ENCODE data around the gene CD96.

The CD96 gene

GRCh38 chr3:111694471-111694870, 152.5 kb downstream of the CD96 start:
- Mint-ChIP-seq H3K9me3 (no peaks in the 10 kb centered on the region), H3K36me3 (no peaks in the 10 kb centered on the region), H3K27me3 (no peaks in the 10 kb centered on the region), H3K4me3 (no peak overlapping the region), H3K27ac (no peak overlapping the region), H3K4me1 (peaks cover 12 to 39% of the 10 kb centered on the region in 2 donors)
- no peak for ATAC-seq (replicated peaks)
- DNase-seq = no peak

DNA sequence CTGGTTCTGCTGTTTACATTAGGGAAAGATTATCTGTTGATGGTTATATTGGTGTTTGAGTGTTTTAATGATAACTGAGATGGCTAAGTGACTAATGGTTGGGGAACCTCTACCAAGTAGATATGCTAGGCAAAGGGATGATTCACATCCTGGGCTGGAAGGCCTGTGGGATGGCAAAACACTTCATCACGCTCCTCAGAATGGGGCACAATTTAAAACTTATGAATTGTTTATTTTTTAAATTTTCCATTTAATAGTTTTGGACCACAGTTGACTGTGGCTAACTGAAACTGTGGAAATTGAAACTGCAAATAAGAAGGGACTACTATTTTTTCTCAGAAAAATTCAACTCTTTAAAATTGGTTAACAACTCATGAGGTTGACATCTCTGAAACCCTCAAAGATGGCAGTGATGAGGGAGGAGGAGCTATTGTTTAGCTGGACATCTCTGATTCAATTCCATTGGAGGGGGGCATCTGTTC, 153.7 kb downstream of the CD96 start:
- Mint-ChIP-seq H3K9me3 (no peaks in the 10 kb centered on the region), H3K36me3 (no peaks in the 10 kb centered on the region), H3K4me1 (peaks cover 19 to 41% of the 10 kb centered on the region in 2 donors), H3K4me3 (no peak overlapping the region), H3K27ac (no peak overlapping the region), H3K27me3 (no peaks in the 10 kb centered on the region)
- no peak for DNase-seq
- ATAC-seq (replicated peaks) = no peak

DNA sequence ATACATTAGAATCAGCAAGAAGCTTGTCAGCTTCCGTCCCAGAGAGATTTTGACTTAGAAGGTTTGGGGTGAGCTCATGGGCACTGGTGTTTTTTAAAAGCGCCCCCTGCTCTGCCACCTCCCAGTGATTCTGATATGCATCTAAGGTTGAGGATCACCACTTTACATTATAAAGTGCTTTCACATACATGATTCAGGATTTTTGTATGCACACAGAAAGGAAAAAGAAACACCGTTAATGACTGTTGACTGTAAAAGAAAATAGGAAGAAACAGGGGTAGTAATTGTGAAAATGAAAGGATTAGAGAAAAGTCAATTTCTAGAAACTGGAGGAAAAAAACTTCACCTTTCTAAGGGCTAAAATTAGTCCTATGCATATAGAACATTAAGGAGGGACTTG, 158.1 kb downstream of the CD96 start:
- ATAC-seq (replicated peaks) (peak in 1 of 2 donors; percentile 19), DNase-seq (no peak)
- H3K27me3 Mint-ChIP-seq = no peaks in the 10 kb centered on the region
- peaks cover 10 to 21% of the 10 kb centered on the region in 2 donors for H3K4me1 Mint-ChIP-seq
- H3K9me3 Mint-ChIP-seq = no peaks in the 10 kb centered on the region
- peak overlapping the region in 1 of 2 donors; percentile 11 for H3K4me3 Mint-ChIP-seq
- H3K27ac Mint-ChIP-seq = no peak overlapping the region
- H3K36me3 Mint-ChIP-seq = no peaks in the 10 kb centered on the region

DNA sequence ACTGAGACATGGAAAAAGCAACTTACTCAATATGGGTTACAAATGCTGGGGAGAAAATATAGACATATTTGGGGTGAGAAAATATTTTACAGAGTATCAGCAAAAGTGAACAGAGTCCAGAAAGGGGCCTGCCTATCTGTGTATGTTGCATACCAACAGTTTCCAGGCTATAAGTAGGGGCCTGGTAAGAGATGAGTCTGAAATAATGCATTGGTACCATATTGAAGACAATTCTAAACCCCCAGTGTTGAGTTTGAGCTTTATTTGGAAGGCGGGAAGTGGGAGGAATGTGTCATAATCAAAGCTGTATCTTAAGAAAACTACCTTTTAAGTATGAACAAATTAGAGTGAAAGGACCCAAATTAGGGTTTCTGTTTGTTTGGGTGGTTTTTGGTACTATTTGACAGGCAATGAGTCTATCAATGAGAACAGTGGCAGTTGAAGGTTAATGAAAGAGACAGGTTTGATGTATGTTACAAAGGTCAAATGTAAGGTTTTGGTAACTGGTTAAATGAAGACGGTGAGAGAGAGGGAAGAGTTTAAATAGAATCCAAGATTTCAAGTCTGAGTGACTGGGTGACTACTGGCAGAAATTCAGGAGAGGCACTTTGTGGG, 159.4 kb downstream of the CD96 start:
- no peak for ATAC-seq (replicated peaks)
- Mint-ChIP-seq H3K27me3 (no peaks in the 10 kb centered on the region), H3K4me1 (peaks cover 10 to 21% of the 10 kb centered on the region in 2 donors), H3K4me3 (no peak overlapping the region), H3K27ac (no peak overlapping the region), H3K9me3 (no peaks in the 10 kb centered on the region), H3K36me3 (no peaks in the 10 kb centered on the region)
- DNase-seq = no peak
